GM10266 (cell line): ENCODE data around the gene COBL.

Experiments
- DNase-seq: peaks from one replicate; pipeline ENCODE4 v3.0.0; 2012; ENCODE audit errors: extremely low spot score
- CTCF ChIP-seq: IDR thresholded peaks from 2 replicates; pipeline ENCODE4 v1.5.1; 2012; ENCODE audit warnings: mild to moderate bottlenecking, low read depth; ENCODE audit not compliant: control insufficient read depth, insufficient read depth; ENCODE audit errors: missing control alignments

Gene COBL

DNA sequence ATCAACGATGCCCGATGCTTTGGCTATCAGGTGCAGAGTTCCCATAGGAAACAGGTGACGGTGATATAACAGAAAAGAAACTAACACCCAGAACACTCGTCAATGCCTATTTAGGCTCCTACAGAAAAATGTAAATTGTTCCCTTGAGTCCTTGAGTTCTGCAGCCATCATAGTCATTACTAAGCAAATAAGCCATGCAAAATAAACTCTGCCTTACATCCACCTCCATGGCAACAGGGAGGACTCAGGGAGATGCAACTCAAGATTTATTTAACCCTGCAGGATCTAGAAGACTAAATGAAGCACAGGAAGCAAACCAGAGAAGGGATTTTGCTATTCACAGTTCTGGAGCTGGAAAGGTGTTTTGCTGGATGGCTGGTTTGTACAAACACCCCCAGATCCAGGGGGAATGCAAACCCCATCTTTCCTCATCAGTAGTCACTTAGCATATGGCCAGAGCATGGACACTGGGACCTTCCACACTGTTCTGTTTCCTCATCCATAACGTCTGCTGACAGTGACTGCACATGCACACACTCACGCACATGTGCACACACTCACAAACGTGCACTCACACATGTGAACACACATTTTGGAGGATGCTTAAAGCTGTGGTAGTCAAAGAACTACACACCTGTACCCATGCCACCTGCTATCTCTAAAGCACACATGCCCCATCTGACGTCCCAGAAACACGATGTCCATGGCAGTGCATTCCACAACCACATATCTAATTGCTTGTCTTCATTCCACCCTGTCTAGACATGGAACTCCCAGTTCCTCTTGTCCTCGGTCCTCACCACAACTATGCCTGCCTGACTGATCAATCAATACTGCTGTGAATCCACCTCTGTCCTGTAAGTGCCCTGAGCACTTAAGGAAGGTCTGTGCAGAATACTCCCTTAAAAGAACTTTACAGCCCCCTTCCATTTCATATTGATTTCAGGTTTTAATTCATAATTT lies 178.2 kb downstream of the COBL start:
- no peak for TF ChIP-seq CTCF
- DNase-seq, result no peak

DNA sequence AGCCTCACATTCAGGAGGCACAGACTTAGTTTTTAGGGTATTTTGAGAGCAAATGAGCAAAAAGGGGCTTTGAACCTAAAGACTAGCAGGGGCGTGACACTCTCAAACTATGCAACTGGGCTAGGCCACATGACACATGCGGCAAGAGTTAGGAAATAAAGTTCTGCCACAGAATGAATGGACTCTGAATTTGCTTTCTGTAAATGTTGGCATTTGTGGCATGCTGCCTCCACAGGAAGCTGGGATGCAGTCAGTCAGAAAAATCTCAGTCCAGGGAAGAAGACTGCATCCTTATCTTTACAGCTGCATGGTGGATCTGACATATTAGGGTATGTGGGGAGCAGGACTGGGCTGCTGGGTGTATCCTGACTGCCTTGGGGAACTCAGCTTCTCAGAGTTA lies 181.0 kb downstream of the COBL start:
- DNase-seq, result no peak
- no peak for TF ChIP-seq CTCF

DNA sequence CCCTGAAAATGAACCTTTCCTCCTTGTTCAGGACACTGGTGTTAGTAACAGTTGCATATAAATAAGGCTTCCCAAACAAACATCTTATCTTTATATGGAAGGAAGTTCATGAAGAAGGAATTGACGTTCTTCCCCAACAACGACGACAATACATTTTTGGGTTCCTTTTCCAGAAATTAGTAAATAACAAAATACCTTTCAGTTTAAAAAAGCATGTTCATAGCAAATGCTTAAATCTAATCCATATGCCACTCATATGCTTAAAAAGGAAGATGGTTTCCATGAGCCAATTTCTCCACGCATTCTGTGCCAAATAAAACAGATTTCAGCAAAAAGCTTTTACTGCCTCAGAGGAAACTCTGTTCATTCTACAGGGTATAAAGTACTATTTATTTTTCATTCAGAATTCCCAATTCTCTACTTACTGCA lies 182.6 kb downstream of the COBL start:
- no peak for TF ChIP-seq CTCF
- DNase-seq, result no peak

GRCh38 chr7:51132661-51133060 lies 183.9 kb downstream of the COBL start:
- no peak for DNase-seq
- TF ChIP-seq CTCF, result no peak

DNA sequence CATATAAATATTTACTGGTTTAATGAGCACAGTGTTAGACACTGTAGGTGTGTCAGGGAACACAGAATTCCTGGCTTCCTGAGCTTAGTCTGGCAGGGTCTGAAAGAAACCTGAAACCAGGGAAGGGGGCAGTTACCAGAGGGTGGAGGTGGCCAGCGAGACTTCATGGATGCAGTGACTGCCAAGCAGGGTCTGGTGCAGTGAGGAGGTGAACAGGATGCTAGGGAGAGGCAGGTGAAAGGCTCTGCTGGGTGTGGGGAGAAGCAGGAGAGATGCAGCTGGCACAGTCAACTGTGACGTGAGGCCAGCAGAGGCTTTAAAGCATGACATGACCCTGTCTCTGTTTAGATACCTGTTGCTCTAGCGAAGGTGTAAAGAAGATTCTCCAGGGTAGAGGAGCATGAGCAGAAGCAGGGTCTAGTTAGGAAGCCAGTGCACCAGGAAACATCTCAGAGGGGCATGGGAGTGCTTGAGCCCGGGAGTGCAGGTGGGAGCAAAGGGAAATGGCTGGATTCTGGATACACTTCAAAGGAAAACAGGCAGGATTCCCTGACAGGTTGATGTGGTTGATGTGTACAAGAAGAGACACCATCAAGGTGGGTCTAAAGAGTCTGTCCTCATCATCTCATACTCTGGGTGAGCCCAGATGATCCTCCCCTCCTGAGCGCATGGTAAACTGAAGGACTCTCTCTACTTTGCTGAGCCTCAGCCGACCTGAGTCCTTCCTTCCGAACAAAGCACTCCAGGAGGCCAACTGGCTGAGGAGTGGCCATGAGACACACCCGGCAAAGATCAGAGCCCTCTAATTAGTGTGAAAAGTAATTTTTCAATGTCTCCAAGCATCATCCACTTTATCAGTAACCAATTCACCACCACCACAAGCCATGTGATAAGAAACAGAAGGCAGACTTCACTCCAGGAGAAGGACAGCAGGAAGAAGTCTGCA lies 186.8 kb downstream of the COBL start:
- no peak for DNase-seq
- no peak for TF ChIP-seq CTCF

DNA sequence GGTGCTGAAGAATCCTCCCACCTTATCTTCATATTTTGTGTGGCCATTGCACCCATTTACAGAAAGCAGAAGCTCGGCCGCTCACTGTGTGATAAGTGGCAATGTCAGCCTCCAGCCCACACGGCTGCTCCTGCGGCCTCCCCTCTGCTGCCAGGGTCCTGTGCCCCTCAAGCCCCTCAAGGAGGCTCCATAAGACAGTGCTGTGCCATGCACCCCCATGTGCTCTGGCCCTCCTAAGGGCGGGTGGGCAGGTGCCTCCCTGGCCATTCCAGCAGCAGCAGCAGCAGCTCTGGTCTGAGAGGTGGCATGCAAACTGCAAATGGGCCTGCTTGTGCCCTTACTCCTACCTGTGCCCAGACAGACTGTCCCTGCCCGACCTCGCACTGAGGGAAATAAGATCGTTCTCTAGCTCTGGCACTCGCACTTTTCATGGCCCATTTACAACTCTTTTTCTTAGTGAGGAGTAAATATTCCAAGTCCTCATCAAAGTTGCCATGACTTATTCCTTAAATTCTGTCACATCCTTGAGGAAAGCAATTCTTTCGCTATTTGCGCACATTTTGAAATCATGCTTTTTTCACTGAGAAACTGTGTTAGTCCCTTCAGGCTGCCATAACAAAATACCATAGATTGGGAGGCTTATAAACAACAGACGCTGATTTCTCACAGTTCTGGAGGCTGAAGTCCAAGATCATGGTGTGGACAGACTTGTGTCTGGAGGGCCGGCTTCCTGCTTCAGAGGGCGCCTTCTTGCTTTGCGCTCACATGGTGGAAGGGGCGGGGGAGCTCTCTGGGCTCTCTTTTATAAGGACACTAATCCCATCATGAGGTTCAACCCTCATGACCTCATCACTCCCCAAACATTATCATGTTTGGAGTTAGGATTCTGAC lies 187.8 kb downstream of the COBL start:
- no peak for DNase-seq
- TF ChIP-seq CTCF, result no peak
